ENCODE results near the gene ALKAL2.

Gene ALKAL2

DNA sequence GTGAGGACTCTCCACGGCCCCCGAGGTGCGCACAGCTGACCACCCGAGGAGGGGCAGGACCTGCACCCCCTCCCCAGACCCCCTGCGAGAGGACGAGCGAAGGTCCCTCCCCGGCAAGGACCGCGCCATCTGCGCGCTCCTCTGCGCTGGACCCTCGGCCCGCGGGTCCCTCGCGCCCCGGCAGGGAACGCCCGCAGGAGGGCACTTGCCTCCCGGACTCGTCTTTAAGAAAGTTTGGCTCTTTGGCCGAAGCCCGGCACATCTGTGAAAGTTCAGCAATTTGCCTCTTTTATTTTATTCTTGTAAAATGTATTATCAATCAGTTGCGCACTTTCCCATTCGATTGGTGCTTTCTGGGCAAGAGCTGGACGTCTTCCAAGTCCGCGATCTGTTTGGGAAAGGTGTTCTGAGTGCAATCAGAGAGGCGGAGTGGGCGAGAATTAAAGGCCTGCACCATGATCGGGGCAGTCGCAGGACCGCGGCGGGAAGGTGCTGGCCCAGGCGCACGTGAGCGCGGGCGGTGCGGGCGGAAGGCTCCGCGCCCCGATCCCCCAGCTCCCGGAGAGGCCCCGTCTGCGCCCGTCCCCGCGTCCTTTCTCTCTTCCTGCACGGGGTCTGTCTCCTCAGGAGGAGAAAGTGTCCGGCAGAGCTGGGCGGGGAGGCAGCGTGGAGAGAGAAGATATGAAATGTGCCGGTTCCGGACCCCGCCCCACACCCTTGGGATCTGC lies 1.6 kb upstream of the ALKAL2 start:
- no peak for DNase-seq

- no peak for DNase-seq
These were observed 969 bp upstream of the ALKAL2 start for GRCh38 chr2:288758-289361.

DNA sequence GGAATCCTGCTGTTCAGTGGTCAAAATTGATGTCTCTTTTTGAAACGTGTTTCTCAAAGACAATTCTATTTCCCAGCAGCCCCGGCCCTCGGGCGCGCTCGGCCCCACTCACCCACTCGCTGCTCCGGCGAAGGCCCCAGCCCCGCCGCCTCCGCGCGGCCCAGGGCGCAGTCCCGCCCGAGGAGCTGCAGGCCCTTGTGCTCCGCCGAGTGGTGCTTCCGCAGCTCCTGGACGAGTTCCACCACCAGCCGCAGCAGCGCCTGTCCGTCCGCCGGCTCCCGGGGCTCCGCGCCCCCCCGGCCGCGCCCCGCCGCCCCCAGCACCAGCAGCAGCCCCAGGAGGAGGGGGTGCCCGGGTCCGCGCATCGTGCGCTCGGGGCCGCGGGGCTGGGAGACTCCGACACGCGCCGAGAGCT lies 413 bp downstream of the ALKAL2 start:
- DNase-seq, result no peak

GRCh38 chr2:286774-287392 lies 1.0 kb downstream of the ALKAL2 start:
- DNase-seq, result no peak

DNA sequence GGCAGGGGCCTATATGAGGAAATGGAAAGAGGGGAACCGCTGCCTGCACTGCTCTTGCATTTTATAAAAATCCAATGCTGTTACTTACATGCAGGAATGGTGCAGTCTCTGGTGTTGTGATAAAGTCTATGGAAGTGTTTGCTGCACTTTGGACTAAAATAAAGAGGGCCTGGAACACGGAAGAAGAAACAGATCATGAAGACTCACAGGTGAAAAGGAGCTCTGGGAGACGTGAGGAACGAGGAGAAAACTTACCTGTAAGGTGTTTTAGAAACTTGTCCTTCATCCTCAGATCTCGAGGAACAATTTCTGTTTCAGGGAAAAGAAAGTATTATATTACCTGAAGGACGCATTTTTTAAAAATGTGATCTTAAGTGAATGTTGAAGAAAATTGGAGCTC lies 1.9 kb downstream of the ALKAL2 start:
- no peak for DNase-seq

DNA sequence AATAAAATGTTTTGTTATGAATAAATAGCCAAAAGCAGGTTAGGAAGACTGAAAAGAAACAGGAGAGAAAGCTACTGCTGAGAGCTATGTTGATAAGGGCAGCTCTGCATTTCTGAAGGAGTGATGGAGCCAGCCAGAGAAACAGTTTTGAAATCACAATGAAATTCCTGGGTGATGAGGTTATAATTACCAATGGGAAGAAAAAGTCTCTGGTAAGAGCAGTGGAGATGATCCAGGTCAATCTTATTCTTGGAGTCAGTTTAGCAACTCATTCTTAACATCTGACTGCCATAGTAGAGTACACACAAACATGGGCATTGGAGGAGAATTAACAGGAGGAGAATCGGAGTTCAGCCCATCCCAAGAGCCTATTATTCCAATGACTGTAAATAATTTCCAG lies 2.4 kb downstream of the ALKAL2 start:
- no peak for DNase-seq

DNA sequence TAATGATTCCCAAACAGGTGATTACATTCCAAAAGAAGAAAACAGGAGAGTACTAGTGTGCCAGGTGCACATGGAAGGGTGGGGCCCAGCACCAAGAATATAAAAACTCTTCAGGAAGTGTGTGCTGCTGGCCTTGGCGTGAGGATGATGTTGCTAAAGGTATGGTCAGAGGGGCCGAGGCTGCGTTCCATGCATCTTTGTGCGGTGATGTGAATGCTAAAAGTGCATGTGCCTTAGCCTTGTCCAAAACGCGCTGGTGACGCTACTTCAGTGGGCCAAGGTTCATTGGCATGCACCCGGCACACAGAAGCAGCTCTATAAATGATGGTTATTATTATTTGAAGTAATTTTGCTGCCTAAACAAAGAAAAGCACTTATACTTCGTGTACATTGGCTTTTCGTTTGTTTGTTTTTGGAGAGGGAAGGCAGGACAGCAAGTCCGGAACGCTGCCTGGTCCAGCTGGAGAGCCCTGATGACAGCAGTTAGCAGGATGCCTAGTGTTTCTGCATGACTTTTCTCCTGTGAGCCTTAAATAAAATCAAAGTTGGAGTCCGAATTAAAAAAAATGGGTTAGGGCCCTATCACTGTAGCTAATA lies 2.9 kb downstream of the ALKAL2 start:
- no peak for DNase-seq

DNA sequence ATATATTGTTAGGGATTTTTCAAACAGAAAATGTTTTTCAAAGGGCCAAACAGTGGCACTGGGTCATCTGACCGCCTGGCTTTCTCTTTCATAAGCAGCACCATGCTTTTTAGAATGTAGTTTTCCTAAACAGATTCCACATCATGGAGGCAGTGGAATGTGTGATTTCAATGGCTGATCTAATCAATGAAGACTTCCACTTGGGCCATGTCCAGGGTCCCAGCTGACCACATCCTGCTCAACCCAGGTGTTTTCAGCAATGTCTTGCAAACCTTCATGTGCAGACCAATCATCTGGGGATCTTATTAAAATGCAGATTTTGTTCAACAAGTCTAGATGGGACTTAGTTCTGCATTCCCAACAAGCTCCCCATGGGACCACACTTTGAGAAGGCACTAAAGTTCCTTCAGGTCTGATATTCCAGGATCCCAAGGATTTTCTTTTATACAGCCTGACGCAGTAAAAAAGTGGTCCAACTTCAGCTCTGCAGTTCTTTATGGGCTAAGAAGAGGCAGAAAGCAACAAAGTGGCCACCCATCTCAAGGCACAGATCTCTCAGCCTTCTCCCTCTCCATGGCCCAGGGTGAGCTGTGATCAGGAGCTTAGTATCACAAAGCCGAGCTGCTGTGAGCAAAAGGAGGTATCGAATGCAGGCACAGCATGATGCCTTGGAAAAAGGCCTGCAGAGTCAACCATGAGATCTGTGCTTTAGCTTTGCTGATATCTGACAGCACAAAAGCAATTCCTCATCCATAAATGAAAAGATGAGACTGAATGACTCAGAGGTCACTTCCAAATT lies 3.7 kb downstream of the ALKAL2 start:
- DNase-seq, result no peak

DNA sequence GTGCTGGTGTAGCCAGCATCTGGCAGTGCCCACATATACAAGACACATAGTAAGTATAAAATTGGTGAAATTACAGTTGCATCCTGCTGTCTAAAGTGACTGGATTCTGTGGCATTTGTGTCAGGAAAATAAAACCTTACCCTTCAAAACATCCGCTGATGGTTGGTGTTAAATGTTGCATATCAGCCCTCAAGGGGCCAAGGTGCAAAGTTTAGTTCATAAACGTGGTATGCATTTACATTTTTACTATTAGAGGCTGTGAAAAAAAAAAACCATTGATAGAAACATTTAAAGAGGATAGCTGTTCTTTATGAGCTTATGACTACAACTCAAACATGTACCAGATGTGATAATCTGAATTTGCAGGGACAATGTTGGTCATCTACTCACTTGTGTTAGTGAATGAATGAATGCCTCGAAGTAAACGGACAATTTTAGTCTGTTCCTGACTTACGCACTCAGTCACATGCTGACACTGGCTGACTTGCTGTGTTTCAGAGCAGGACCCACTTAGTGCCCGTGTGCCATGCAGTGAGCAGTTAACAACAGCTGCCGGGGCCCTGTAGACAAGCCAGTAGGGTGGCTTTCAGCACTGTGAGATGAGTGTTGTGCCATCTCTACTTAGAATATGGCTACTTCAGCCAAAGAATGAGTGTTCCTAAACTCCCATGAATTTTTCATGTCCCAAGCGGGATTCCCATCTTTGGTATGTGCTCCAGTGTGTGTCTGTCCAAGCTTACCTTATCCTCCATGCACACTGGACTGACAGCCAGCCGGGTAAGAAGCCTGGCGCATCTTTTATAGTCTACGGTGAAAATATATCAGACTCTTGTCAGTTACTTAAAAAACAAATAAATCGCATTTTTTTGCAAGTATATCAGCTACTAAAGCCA lies 5.3 kb downstream of the ALKAL2 start:
- no peak for DNase-seq

DNA sequence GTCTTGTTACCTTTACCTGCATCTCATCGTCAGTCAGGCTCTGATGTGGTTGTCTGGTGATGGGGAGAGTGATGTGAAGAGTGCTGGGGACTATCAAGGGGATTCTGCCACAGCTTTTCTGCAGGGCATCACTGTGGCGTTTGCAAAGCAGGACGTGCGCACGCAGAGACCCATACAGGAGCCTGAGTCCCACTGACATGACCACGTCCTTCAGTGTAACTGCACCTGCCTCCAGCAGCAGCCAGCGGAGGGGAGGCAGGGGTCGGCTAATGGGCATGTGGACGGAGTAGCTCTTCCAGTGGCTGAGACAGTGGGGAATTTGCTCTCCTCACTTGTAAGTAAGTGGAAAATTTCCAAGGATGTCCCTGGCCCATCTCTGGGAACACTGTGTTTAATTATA lies 6.5 kb downstream of the ALKAL2 start:
- no peak for DNase-seq

GRCh38 chr2:280650-281110 lies 7.2 kb downstream of the ALKAL2 start:
- DNase-seq, result no peak

DNA sequence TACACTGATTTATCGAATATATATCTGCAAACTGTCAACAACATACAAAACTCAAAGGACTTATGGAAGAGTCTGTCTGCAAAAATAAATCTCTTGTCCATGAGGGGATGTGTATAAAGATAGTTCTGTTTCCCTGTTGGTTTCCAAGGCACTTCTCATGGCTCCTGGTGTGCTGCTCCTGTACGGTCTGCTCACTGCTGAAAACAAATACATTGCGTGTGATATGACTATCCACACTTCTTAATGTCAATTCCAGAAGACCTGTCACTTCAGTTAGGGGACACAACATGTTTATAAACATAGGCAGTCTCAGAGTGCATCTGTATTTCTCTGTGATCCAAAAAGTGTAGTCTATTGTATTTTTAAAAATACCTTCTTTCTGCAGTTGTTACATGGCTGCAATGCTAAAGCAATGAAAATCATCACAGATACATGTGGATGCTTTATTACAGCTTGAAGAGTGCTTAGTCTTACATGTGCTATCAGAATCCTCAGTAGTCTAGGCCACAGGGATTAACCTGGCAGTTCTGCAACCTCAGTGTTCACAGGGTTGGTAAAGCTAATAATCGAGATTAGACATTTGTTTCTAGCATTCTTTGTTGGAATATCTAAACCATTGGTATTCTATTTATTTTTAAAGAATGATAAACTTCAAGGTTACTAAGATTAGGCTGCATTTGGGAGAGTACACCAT lies 7.8 kb downstream of the ALKAL2 start:
- DNase-seq, result no peak

DNA sequence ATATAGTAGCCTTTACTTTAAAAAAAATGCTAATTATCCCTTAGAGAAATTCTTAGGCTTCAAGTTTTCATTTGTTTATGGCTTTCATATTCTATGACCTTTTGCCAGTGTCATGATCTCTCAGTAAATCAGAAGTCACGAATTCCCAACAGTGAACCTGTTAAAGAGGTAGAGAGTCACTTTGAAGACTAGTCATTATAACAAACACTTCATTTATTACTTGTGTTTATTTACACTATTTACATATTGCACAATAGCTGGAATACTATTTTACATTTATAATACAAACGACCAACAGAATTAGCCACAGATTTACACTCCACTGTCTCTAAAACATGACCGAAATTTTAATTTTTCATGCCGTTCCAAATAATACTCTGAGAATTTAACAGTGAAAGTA lies 8.5 kb downstream of the ALKAL2 start:
- DNase-seq, result no peak

DNA sequence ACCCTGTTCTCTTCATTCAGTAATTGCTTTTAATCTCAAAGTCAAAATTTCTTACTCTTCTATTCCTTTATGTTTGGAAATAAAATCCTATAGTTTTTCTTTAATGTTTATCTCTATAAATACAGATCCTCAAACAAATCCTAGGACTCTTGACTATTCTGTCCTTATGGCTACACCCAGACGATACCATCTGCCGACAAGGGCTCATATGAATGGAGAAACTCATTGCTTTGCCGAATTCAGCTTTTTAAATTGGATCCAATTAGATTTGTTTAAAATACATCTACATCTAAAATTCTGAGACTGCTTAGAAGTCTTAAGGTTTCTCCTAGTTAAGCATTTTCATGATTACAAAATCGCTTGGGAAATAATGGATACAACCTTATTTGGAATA lies 9.0 kb downstream of the ALKAL2 start:
- DNase-seq, result no peak

DNA sequence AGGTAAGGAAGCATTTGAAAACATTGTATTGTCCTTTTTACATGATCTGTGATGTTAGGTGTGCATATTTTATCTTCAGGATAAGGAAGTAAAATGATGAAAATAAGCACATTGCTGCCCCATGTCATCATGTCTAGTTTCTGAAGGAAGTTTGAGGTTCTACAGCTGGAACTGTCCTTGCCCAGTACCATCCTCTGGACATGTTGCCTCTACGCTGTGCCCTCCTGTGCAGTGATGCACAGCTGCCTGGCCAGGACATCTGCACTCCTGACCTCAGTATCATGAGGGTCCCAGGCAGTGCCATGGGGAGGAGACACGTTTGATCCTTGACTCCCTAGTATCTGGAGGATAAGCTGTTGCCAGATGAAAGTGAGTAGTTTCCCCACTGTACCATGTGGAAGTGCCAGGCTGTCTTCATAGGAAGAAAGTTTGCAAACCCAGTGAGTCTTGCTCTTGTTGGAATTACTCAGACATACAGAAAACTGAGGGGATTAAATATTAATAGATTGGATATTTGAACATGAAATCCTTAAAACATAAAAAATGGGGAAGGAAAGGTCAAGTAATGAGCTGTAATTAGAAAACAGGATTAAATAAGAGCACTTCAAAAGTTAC lies 9.5 kb downstream of the ALKAL2 start:
- DNase-seq, result no peak

DNA sequence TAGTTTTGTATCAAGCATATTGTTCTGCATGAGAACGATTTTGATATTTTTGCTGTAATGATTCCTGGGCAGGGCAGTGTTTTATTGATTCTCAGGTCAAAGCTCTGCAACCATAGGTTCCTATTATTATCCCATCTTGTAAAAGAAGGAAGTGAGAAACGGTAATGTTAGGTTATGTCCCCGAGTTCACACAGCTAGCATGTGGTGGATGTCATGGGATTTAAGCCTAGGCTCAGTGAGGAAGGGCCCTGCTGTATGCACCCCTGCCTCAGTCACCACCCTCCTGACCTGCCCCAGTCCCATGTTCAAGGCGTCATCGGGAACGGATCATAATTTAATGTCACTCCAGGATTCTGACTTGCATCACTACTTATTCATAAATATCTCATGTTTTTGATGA lies 12.4 kb downstream of the ALKAL2 start:
- no peak for DNase-seq

DNA sequence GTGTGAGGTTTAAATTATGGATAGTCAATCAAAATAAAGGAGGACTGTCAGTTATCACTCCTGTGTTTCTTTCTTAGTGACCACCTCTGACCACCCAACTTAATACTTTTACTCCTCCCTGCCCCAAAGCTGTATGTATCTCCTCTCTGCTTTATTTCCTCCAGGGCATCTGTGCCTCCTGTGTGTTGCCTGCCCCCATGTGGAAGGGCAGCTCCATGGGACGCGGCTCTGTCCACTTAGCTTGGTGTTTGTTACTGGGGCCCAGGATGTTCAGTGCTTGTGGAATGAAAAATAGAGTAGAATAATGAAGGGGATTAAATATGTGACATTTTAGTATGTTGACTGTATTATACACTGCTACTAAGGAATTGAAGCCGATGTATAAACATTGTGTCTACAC lies 13.4 kb downstream of the ALKAL2 start:
- DNase-seq, result no peak

DNA sequence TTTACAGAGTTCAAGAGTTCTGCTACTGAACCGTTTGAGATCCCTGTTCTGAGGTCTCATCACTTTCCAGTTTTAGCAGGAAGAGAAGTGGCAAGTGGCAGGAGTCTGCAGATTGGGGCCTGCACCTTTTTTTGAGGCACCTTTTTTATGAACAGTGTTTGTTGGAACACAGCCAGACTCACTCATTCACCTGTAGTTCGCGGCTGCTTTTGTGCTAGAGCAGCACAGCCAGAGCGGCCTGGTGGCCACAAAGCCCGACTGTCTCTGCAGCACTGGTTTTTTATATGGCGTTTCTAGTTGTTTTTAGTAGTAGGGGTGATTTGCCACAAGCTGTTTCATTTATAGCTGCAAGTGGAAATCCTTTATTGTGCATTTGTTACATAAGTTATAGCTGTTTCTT lies 14.6 kb downstream of the ALKAL2 start:
- DNase-seq, result no peak

GRCh38 chr2:271917-272316 lies 16.0 kb downstream of the ALKAL2 start:
- DNase-seq, result no peak

DNA sequence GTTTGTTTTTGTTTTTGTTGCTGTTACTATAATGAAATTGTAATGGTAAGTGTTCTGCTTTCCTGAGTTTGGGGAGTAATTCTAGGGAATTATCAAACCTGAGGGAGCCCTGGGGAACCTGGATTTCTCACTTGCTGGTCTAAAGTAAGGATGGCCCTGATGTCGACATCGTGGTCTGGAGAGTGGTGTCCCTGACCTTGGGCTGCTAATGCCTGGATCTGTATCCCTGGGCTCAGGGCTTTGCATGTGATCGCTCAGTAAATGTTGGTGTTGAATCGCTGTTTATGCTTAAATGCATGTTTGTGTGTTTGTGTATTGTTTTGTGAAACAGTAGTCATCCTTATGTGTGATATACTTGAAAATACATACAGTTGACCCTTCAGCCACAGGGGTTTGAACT lies 17.0 kb downstream of the ALKAL2 start:
- no peak for DNase-seq
